Large intestine (tissue), 3 donors: ENCODE measurements around the gene QSOX2. TPM values are rescaled to one million over a fixed set of nuclear protein-coding genes. Genes with fewer than 3 reads are reported as not detected.

Experiments
- DNase-seq, 2 donors: peaks; one replicate each; pipeline versions ENCODE4 v3.0.0 to v3.0.0-alpha.2; 2013
- H3K27ac ChIP-seq: one replicate; pipeline ENCODE4 v1.5.1; 2013; ENCODE audit warnings: low read length
- H3K27me3 ChIP-seq: 2 replicates; pipeline ENCODE4 v1.6.1; 2013; ENCODE audit warnings: low read length; ENCODE audit not compliant: control insufficient read depth, insufficient read depth
- H3K36me3 ChIP-seq: 2 replicates; pipeline ENCODE4 v1.6.1; 2013; ENCODE audit warnings: low read length; ENCODE audit not compliant: control insufficient read depth, insufficient read depth
- H3K4me1 ChIP-seq: one replicate; pipeline ENCODE4 v1.6.1; 2013; ENCODE audit warnings: low read length; ENCODE audit not compliant: control insufficient read depth, insufficient read depth
- H3K4me3 ChIP-seq: one replicate; pipeline ENCODE4 v1.5.1; 2013; ENCODE audit warnings: low read length
- H3K9me3 ChIP-seq: one replicate; pipeline ENCODE4 v1.6.1; 2013; ENCODE audit warnings: mild to moderate bottlenecking, low read depth, low read length, moderate library complexity; ENCODE audit not compliant: control insufficient read depth
- WGBS: methylation state at CpG from one replicate; pipeline ENCODE4 v1.1.5; 2013; ENCODE audit warnings: low lambda C conversion rate; ENCODE audit not compliant: insufficient coverage; 5-methylcytosine and 5-hydroxymethylcytosine counted together
- polyA plus RNA-seq: library from polyadenylated mRNA; unstranded; fragments of 120-200 nt; gene quantifications from one replicate; pipeline ENCODE4 v1.2.1, GENCODE V29; 2013

The QSOX2 gene
- polyA plus RNA-seq, 1 donor: 11.9 TPM

DNA sequence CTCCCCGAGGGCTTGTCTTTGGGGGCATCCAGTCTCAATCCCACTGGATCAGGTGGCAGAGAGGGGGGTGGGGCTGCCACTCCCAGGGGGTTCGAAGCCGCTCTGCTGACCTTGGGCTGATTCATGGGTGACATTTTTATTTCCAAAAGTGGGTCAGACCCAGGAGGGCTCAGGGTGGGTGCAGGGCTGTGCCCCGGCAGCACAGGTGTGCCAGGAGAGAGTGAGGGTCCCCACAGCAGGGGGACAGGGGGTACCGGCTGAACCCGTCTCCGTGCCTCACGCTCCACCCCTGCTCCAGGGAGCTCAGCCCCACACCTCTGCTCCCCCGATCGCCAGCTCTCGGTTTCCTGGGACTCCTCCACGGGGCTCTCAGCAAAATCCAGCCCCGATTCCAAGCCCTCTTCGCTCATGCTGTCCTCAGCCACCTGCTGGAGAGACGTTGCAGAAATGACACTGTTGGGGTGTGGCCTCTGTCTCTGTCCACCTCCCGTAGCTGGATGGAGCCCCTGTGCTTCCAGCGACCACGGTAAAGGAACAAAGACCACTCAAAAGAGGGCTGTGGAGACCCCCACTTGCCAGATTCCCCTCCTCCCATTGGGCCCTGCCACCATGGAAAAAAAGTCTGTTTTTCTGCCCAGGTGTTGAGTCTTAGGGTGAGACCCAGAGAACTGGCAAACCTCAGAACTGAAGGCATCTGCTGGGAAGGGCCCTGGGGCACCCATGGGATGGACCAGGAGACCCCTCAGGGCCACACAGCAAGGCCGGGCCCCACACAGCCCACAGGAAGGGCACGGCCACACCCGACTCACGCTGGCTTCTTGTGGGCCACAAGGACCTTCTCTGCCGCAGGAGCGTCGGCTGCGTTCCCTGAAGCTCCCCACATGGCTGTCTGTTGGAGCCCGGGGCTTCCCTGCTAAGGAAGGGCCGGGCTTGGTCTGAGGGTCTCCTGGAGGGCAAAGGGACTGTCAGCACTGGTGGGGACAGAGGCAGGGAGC, 10.6 kb upstream of the QSOX2 start:
- Histone ChIP-seq H3K9me3 (no peaks in the 10 kb centered on the region), H3K4me1 (no peaks in the 10 kb centered on the region), H3K27ac (no peak overlapping the region), H3K27me3 (peaks cover 13% of the 10 kb centered on the region), H3K4me3 (no peak overlapping the region), H3K36me3 (no peaks in the 10 kb centered on the region)
- DNase-seq: no peak
- no CpG with 5 or more reads among the region's 28 CpGs for WGBS

DNA sequence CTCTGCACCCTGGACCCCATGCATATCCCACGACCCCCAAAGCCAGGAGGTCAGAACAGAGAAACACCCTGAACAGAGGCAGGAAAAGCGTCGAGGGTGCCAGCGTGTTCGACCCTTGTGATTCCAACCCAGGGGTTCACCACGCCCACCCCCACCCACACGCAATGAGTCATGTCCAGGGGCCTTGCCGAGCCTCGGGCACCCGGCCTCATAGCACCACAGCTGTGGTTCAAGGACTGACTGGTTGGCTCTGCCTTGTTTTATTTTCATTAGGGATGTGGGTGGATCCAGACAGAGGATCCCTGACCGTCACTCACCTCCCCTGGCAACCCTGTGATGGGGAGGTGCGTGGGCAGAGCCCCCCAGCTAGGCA, 9.5 kb upstream of the QSOX2 start:
- H3K9me3 ChIP-seq: no peaks in the 10 kb centered on the region
- H3K27me3 ChIP-seq: peaks cover 24% of the 10 kb centered on the region

DNA sequence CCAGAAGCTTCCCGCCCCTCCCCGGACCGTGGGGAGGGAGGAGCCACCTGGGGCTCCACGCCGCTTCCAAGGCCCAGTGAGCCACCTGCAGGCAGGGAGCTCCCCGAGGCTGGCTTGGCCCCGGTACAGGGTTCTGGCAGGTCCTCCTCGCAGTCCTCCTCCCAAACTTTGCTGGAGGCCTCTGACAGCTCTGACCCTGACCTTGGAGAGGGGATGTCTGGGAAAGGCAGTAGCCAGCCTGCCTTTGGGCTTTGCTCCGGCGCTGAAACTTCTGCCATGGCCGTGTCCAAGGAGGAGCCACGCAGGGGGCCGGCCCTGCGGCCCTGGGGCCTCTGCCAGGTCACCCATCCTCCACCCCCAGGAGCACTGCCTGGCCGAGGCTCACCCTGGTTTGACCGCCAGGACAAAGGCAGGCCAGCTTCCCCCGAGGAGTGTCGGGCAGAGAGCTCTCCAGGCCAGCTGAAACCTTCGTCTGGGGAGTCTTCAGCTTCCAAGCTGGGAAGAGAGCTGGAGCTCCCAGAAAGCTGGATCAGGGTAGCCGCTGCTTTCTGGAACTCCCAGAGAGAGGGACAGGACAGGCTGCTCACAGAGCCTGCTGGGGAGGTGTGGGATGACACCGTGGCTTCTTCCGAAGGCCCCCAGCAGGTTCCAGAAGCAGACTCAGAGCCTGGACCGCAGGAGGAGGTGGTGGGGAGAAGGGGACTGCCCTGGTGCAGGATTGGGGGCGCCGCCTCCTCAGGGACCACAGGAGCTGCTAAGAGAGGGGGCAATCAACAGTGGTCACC, 9.0 kb upstream of the QSOX2 start:
- DNase-seq: no peak
- no peak overlapping the region for H3K4me3 ChIP-seq
- H3K27ac ChIP-seq: no peak overlapping the region
- peaks cover 29% of the 10 kb centered on the region for H3K27me3 ChIP-seq
- H3K4me1 ChIP-seq: no peaks in the 10 kb centered on the region
- H3K36me3 ChIP-seq: no peaks in the 10 kb centered on the region
- H3K9me3 ChIP-seq: no peaks in the 10 kb centered on the region
- no CpG with 5 or more reads among the region's 25 CpGs for WGBS

More for the DNA sequence above, 9.5 kb upstream of the QSOX2 start:
- Histone ChIP-seq H3K4me3 (no peak overlapping the region), H3K27ac (no peak overlapping the region), H3K36me3 (no peaks in the 10 kb centered on the region), H3K4me1 (no peaks in the 10 kb centered on the region)
- WGBS: no CpG with 5 or more reads among the region's 12 CpGs
- DNase-seq: no peak

DNA sequence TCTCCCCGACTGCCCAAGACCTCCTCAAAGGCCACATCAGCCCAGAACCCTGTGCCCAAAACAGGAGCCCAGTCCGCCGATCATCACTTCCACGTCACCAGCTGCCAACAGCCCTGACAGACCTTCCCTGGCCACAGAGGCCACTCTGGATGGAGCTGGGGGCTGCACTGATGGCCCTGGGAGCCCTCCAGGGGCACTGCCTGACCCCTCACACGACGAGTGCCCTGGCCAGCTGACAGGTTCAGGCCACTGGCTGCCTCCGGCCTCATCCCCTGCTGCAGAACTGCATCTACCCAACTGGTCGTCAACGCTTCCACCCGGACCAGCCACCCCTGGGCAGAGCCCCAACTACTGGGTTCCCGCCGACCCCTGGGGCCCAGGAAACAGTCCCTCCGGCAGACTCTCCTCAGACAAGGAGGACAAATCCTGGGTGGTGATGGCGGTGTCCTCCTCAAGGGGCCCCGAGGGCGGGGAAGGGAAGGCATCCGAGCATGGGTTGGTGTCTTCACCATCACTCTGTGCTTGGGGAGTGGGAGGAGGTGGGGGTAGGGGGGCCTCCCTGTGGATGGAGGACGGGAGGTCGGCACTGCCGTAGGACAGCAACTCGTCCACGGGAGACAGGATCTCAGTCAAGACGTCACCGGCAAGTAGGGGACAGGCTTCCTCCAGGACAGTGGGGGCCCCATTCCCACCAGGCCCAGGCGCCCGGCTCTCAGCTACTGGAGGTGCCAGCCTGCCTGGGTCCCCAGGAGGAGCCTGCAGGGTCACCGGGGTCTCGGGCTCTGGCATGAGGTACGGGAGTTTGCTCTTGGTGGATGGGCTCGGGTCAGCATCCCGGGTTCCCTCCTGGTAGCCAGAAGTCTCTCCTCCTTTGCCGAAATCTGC, 7.9 kb upstream of the QSOX2 start:
- Histone ChIP-seq H3K27me3 (peaks cover 40% of the 10 kb centered on the region), H3K36me3 (no peaks in the 10 kb centered on the region), H3K4me3 (no peak overlapping the region), H3K9me3 (no peaks in the 10 kb centered on the region), H3K4me1 (no peaks in the 10 kb centered on the region), H3K27ac (no peak overlapping the region)
- no CpG with 5 or more reads among the region's 32 CpGs for WGBS
- no peak for DNase-seq

DNA sequence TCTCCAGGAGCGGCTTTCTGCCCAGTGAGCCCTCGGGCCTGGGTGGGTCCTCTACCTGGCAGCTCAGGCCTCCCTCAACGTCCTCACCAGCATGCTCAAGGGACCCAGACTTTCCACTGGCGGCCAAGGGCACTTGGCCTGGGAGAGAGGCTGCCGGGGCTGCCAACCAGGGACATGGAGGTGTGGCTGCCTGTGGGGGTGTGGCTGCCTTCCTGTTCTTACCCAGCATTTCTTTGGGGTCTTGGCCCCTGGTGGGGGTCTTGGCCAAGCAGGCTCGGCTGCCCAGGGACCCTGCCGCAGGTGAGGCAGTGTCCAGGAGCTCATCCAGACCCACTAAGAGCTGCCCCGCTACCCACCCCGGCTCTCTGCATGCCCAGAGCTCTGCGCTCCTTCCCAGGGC, 7.2 kb upstream of the QSOX2 start:
- no CpG with 5 or more reads among the region's 10 CpGs for WGBS
- no peak overlapping the region for H3K4me3 ChIP-seq
- H3K36me3 ChIP-seq: no peaks in the 10 kb centered on the region
- no peaks in the 10 kb centered on the region for H3K9me3 ChIP-seq
- H3K4me1 ChIP-seq: no peaks in the 10 kb centered on the region
- peaks cover 43% of the 10 kb centered on the region for H3K27me3 ChIP-seq
- no peak overlapping the region for H3K27ac ChIP-seq
- no peak for DNase-seq

DNA sequence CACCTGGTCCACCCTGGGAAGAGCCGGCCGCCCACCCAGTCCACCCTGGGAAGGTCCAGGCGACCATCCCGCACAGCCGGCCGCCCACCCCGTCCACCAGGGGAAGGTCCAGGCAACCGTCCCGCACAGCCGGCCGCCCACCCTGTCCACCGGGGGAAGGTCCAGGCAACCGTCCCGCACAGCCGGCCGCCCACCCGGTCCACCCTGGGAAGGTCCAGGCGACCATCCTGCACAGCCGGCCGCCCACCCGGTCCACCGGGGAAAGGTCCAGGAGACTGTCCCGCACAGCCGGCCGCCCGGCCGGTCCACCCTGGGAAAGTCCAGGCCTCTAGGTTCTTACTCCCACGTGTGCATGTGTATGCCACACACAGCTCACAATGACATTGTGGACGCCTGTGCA, 6.7 kb upstream of the QSOX2 start:
- H3K4me3 ChIP-seq: no peak overlapping the region
- no peak for DNase-seq
- peaks cover 47% of the 10 kb centered on the region for H3K27me3 ChIP-seq
- H3K4me1 ChIP-seq: no peaks in the 10 kb centered on the region
- no peaks in the 10 kb centered on the region for H3K36me3 ChIP-seq
- H3K27ac ChIP-seq: no peak overlapping the region
- WGBS: no CpG with 5 or more reads among the region's 29 CpGs
- no peaks in the 10 kb centered on the region for H3K9me3 ChIP-seq

DNA sequence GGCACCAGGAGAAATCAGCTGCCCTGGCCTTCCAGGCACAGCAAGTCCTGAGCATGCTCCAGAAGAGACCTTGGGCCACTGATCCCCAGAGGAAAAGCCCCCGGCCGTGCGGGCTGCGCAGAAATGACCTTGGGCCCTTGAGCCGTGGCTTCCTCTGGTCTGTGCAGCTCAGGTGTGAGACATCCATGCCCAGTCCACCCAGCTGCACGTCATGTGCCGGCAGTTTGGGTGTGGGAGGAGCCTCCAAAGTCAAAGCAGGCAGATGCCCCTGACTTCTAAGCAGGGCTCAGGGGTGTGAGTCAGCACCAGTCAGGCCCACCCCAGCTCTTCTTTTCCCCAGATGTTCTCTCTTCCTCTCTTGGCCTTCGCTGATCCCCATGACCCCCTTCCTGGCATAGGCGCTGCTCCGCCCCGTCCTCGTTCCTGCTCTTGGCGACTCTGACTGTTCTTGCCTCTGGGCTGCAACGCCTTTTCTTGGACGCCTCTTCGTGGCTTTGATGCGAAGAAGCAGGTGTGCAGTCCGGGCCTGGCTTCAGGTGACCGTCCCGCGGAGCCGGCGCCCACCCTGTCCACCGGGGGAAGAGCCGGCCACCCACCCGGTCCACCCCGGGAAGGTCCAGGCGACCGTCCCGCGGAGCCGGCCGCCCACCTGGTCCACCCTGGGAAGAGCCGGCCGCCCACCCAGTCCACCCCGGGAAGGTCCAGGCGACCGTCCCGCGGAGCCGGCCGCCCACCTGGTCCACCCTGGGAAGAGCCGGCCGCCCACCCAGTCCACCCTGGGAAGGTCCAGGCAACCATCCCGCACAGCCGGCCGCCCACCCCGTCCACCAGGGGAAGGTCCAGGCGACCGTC, 5.9 kb upstream of the QSOX2 start:
- WGBS: no CpG with 5 or more reads among the region's 50 CpGs
- H3K4me3 ChIP-seq: no peak overlapping the region
- H3K27me3 ChIP-seq: peaks cover 52% of the 10 kb centered on the region
- H3K36me3 ChIP-seq: no peaks in the 10 kb centered on the region
- no peak overlapping the region for H3K27ac ChIP-seq
- H3K9me3 ChIP-seq: no peaks in the 10 kb centered on the region
- H3K4me1 ChIP-seq: no peaks in the 10 kb centered on the region
- DNase-seq: no peak

DNA sequence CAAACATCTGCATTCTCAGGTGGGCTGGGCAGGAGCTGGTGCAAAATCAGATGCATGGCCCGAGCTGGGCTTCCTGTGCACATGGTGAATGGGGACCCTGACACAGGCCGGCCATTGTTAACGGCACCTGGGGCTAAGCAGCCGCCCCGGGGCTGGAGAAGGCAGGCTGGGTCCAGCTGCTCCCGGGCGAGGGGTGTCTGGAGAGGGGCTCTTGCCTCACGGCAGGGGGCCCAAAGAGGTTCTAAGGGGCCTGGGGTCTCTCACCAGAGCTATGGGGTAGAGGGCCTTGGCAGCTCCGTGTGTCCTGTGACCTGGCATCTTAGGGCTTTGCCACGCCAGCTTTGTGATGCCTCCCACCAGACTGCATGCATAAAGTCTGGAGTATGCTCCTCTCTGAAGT, 5.1 kb upstream of the QSOX2 start:
- H3K27ac ChIP-seq: no peak overlapping the region
- no peaks in the 10 kb centered on the region for H3K9me3 ChIP-seq
- no peak for DNase-seq
- peaks cover 3% of the 10 kb centered on the region for H3K4me1 ChIP-seq
- H3K27me3 ChIP-seq: peaks cover 48% of the 10 kb centered on the region
- H3K36me3 ChIP-seq: no peaks in the 10 kb centered on the region
- H3K4me3 ChIP-seq: no peak overlapping the region
- no CpG with 5 or more reads among the region's 10 CpGs for WGBS

DNA sequence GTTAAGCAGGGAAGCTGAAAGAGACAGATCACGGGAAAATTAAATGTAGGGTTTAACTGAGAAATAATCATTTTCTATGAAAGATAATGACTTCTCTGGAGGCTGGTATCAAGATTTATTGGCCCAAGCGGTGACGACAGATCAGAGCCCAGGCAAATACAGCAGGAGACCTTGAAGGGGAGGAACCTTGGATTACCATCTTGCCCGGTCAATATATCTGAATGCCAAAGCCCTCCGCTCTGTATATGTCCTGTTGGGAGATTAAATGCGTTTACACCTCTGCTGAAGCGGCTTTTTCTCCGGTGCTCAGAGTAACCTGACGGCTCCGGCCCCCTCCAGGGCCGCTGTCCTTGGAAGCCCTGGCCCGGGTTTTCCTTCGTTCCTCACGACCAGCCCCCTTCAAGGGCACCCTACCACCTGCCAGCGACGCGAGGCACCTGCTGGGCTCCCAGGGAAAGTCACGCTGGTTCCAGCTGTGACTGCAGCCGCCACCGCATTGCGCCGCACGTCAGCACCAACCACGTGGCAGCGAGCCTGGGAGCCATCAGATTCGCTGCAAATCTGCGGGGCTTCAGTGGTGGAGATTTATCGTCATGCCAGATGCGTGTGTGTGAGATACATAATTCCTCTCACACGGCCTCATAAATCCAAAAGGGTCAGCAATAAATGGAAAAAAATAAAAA, 4.4 kb upstream of the QSOX2 start:
- WGBS: 73% methylated on average over 5 of the region's 30 CpGs
- DNase-seq: no peak
- H3K27ac ChIP-seq: no peak overlapping the region

More for the DNA sequence above, 4.4 kb upstream of the QSOX2 start:
- no peaks in the 10 kb centered on the region for H3K36me3 ChIP-seq
- H3K4me1 ChIP-seq: peaks cover 3% of the 10 kb centered on the region
- H3K27me3 ChIP-seq: peaks cover 45% of the 10 kb centered on the region
- H3K9me3 ChIP-seq: no peaks in the 10 kb centered on the region
- H3K4me3 ChIP-seq: no peak overlapping the region
